Skin epidermis (tissue), 12 donors: ENCODE measurements around the gene NCL.
"Not testable (repeated sequence)": the region's sequence is repeated elsewhere in the genome, so short reads cannot be mapped to it uniquely, and the experiment has no call there.

Experiments used
- H3K27ac ChIP-seq, 21 experiments: fragments of 200-600 bp; sonication (generic) in 11 of 21; one replicate each; pipeline ENCODE4 v1.5.0; 2020; ENCODE audit warnings: mild to moderate bottlenecking in 3 of 21, inconsistent platforms in 2 of 21, moderate library complexity in 2 of 21
- H3K4me3 ChIP-seq, 7 experiments: fragments of 200-600 bp; sonication (generic) in 2 of 7; one replicate each; pipeline ENCODE4 v1.5.0; 2020; ENCODE audit warnings: inconsistent platforms in 2 of 7, mild to moderate bottlenecking in 2 of 7, moderate library complexity in 1 of 7

NCL gene

DNA sequence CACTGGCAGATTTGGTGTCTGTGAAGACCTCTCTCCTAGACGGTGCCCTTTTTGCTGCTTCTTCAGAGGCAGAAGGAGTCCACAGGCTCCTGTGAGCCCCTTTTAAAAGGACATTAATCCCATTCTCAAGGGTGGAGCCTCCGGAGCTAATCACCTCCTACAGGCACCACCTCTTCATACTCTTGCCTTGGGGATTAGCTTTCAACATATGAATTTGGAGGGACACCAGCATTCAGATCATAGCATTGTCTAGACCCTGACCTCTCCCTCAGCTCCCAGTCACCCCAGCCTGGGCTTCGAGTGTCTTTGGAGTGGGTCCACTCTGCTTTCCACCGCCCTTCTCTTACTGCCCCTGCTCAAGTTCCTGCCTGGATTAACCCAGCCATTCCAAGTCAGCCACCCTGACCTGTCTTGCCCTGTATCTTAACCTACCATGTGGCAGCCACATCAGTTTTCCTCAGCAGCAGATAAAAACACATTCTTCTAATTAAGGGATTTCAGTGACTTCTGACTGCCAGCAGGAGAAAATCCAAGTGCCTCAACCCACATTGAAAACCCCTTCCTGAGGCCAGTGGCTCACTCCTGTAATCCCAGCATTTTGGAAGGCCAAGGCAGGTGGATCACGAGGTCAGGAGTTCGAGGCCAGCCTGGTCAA, 6.1 kb upstream of the NCL start:
- Histone ChIP-seq H3K27ac (no peak overlapping the region), H3K4me3 (no peak overlapping the region)

DNA sequence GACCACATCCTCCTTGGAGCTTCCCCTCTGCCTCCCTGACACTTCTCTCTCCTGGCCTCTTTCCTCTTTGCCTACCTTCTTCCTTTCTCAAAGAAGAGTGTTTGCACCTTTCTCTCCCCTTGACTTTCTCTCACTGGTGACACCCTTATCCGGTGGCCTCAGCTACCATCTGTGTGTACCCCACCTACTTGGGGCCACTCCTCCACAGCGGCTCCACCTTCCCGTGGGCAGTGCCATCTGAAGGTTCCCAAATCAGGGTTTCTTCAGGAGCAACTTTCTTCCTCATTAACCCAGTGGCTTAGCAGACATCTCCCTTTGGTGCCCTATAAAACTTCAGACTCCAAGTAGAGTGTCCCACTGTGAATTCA, 5.3 kb upstream of the NCL start:
- Histone ChIP-seq H3K27ac (no peak overlapping the region), H3K4me3 (no peak overlapping the region)

DNA sequence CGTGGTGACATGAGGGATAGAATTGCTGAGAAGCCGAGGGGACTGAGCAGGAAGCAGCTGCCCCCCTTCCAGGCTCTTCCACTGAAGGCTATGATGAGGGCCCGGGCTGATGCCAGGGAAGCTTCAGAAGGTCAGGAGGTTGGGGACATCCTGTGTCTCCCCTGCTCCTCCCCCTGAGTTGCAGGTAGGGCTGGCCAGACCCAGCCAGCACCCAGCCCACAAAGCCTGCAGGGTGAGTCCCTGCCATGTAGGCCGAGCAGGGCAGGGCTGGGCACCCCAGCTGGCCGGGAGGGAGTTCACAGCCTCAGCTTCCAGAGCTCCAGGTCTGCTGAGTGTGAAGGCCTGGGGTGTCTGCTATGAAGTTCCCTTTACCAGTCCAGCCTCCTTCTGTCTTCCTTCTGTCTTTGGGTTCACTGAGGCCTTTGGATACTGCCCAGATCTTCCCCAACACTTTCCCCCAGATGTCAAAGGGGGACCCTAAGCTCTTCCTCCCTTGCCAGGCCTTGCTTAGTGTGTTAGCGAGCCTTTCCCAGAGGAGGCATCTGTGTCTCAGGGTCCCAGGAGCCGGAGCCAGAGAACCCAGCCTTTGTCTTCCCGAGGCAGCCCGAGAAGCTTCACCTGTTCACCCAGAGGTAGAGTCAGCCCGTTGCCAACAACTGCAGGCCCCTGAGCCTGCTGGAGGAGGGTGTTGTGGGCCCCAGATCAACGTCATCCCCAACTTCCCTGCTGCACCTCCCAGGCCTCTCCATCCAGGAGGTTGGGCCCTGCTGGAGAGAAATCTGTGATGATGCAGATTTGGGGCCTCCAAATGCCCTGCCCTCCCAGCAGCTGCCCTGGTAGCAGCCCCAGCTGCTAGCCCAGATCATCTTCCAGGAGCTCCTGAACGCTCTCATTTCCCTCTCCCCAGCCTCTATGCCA, 3.6 kb upstream of the NCL start:
- H3K27ac ChIP-seq, result no peak overlapping the region
- no peak overlapping the region for H3K4me3 ChIP-seq

DNA sequence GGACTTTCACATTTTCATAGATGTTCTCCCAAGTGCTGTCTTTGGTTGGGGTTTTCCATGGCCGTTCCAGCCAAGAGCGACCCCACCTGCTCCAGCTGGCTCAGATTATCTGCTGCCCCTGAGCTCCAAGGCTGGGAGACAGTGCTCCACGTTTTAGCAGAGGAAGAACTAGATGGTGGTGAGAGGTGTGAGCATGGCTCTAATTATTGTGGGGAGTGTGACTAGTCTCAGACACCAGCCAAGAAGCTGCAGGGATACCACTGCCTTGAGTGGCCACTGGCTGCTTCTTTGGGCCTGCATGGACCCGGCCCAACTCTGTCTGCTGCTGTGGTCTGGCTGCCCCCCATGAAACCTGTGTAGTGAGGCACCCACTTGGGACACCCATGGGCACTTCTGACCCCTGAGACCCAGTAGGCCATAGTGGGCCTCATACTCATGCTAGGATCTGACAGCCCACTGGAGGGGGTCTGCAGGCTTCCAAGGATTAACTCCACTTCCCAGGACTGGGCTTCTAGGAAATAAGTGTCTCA, 2.8 kb upstream of the NCL start:
- no peak overlapping the region for H3K27ac ChIP-seq
- no peak overlapping the region for H3K4me3 ChIP-seq

DNA sequence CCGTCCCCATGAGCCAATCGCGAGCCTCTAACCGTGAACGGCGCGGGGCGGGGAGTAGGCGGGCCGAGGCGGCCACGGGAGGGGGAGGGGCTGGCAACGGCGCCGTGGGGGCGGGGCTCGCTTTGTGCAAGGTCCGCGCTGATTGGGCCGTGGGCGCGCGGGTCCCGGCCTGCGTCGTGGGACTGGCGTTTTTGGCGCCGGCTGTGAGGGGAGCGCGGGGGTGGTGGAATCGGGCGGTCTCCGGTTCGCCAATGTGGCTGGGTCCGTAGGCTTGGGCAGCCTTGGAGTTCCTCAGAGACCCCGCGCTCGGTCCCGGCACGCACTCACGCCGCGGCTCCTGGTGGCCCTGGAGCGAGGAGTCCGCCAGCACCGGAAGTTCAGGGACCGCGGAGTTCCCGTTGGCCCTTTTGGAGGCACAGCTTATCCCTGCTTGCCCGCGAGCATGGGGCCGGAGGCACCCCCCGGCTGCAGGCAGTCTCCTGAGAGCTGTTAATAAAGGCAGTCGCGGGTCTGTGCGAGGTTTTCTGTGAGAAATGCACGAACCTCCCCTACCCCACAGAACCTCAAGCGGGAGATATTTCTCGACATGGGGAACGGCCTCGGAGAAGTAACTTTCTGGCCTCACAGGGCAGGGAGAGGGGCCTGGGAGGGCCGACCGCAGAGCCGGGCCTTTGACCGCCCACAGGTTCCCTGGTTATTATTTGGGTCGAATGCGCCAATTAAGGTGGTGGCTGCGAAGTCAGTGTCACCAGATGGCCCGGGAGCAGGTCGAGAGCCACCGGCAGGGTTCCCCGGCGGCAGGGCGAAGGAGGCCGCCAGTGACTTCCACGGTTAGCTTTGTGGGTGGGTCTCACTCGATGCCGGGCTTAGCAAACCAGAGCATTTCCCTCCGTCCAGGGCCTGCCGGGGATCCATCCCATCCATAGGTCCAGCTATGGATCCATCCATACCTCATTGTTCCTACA, 574 bp upstream of the NCL start:
- H3K27ac ChIP-seq, result peak overlapping the region; percentile 82 to 100 (median 97)
- peak overlapping the region; percentile 78 to 97 (median 86) for H3K4me3 ChIP-seq

DNA sequence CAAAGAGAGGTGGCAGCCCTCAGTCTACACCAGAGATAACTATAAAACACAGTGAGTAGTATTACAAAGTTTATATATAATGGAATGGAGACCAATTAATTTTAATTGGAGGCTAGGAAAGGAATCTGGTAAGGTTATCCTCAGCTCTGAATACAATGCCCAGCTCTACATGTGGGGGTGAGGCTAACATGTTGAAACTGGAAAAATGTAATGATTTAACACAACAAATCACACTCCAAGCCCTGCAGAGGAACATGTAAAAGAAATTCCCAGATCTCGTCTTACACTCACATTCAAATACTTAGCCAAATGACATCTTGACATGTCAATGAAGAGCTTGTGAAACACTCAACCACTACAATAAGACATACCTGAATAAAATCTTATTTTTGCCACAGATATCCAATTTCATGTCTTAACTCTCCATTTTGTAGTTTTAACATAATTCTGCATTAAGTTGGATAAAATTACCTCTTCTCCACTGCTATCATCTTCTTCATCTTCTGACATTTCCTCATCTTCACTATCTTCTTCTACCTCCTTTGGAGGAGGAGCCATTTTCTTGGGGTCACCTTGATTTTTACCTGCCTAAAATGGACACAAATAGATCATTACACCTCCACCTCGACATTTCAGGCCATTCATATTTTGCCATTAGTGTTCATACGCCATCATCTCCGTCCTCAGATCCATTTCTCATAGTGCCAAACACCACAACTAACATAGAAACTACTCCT, 1.4 kb downstream of the NCL start:
- Histone ChIP-seq H3K4me3 (peak overlapping the region; percentile 78 to 97 (median 86)), H3K27ac (peak overlapping the region in 17 of 21 experiments; percentile 93 to 100 (median 98))

DNA sequence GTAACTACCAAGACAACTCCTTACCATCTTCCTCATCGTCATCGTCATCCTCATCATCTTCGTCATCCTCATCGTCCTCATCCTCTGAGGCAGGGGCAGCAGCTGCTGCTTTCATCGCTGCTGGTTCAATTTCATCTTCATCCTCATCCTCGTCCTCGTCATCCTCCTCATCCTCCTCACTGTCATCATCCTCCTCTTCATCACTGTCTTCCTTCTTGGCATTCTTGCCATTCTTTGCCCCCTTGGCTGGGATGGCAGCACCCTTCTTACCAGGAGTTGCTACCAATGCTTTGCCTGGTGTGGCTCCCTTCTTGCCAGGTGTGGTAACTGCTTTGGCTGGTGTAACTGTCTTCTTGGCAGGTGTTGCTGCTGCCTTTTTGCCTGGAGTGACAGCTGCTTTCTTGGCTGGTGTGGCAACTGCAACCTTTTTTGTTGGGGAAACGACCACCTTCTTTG, 2.7 kb downstream of the NCL start:
- Histone ChIP-seq H3K27ac (no peak overlapping the region), H3K4me3 (peak overlapping the region in 1 of 7 experiments; percentile 79)

DNA sequence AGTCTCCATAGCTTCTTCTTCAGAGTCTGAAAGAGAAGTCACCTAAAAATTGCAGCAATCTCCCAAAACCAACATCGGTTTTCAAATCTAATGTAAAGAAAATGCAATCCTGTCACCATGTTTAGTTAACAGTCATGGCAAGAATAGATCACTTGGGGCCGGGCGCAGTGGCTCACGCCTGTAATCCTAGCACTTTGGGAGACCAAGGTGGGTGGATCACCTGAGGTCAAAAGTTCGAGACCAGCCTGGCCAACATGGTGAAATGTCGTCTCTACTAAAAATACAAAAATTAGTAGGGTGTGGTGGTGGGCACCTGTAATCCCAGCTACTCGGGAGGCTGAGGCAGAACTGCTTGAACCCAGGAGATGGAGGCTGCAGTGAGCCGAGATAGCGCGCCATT, 3.4 kb downstream of the NCL start:
- H3K4me3 ChIP-seq, H3K27ac ChIP-seq: not testable (repeated sequence)

DNA sequence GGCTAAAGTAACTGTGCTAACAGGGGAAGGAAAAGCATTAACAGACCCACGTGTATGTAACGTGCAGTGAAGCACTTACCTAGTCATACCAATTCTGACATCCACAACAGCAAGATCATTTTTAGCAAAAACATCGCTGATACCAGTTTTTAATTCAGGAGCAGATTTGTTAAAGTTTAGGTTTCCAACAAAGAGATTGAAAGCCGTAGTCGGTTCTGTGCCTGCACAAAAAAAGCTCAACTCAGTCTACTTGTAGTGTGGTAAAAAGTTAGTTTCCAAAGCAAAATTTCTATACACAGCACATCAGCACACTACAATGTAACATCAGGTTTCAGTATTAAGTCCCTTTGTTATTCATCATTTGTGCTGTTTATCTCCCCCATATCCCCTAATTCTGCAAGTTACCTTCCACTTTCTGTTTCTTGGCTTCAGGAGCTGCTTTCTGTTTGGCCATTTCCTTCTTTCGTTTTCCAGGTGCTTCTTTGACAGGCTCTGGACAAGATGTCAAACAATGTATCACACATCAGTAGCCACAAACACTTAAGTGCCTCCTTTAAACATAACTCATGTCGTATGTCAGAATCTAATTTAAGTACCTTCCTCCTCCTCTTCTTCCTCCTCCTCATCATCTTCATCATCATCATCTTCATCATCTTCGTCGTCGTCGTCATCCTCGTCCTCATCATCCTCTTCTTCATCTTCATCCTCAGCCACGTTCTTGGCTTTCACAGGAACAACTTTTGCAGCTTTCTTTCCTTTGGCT, 4.0 kb downstream of the NCL start:
- no peak overlapping the region for H3K27ac ChIP-seq
- no peak overlapping the region for H3K4me3 ChIP-seq

DNA sequence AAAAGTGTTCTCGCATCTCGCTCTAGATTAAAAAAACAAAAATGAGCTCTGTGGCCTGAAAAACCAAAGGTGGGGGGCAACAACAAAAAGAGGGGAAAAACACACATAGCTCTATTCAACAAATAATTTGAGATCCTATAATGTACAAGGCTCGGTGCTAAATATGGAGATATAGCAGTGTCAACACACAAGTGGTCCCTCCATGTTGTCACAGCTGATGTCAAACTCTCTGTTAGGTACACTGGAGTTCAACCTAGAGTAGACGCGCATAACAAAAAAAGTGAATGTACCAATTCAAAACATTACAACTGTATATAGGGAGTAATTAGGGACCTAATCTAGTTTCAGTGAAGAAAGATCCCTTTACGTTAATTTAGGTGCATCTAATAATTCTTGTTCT, 5.9 kb downstream of the NCL start:
- Histone ChIP-seq H3K27ac (no peak overlapping the region), H3K4me3 (no peak overlapping the region)

DNA sequence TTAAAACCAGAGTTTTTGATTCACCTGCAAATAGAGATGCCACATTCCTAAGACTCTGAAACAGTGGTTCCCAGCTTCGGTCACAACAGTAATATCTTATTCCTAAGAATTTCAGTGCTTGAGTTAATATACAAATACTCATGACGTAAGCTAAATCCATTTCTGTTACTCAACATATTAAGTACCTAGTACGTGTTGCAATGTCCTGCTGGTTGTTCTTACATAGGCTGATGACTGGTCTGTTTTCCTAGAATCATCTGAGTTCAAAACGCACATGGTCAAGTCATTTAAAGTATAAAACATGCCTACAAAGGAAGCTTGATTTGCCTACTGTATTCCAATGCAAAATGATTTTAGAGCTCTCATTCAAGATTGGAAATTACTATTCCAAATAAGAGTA, 7.2 kb downstream of the NCL start:
- no peak overlapping the region for H3K4me3 ChIP-seq
- H3K27ac ChIP-seq, result no peak overlapping the region

DNA sequence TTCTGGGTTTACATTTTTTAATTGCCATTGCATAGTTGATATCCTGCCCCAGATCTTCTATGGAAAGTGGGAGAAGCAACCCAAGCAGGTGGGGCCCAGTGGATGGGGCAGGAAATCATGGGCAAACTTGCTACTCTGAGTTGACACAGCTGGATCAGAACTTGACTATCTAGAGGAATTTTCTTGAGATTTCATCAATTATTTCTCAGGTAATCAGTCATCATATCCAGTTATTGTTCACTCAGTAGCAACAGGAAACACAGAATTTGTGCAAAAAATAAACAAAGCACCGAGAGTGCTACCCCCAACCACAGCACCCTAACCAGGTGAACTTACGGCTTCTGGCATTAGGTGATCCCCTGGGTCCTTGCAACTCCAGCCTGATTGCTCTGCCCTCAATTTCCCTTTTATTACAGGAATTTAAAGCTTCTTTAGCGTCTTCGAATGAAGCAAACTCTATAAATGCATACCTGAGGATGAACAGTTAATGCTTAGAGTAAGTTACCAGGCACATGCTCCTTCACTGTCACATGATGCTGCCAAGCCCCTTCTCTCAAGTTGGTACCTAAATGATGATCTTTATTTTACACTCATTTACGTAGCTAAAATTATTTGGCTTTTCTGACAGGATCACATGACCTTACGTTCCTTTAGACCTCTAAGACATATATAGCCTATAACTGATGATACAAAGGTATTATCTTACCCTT, 7.8 kb downstream of the NCL start:
- Histone ChIP-seq H3K4me3 (no peak overlapping the region), H3K27ac (no peak overlapping the region)

DNA sequence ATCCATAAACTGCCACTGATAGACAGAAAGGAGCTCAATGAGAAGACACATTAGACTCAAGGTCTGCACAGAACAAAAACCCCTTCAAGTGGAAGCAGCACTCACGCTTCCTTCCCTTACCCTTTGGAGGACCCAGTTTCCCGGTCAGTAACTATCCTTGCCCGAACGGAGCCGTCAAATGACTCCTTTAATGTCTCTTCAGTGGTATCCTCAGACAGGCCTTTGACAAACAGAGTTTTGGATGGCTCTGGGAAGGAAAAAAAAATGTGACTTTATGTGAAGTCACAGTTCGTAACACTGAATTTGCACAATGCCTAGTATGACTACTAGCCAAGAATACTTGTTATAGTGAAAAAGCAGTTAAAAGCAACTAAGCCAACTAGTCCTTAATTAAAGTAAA, 8.4 kb downstream of the NCL start:
- H3K27ac ChIP-seq, result no peak overlapping the region
- no peak overlapping the region for H3K4me3 ChIP-seq

DNA sequence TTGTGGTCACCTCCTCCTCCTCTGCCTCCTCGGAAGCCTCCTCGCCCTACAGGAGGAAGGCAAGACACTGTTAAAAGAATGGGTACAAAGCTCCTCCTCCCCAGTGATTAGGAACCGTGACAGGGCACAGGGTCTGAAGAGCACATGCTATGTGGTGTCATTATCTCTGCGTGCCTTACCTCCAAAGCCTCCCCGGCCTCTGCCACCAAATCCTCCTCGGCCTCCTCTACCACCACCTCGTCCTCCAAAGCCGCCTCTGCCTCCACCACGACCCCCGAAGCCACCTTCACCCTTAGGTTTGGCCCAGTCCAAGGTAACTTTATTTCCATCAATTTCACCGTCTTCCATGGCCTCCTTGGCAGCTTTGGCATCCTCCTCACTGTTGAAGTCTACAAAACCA, 9.1 kb downstream of the NCL start:
- H3K4me3 ChIP-seq, result no peak overlapping the region
- H3K27ac ChIP-seq, result no peak overlapping the region

DNA sequence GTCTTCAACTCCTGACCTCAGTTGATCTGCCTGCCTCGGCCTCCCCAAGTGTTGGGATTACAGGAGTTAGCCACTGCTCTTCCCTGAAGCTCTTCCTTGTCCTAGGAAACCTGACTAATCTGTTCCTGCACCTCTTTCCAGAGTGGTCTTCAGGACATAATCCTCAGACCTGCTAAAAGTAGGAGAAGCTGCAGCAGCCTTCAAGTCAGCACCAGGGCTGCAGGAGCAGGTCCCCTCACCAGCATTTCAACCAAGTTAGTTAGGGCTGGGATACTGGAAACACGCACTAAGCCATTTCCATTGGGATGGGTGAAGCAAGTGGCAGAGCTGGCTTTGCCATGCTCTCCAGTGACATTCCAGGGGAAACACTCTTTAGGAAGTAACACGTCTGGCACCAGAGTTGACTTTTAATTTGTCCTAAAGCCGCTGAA, 9.9 kb downstream of the NCL start:
- Histone ChIP-seq H3K4me3 (no peak overlapping the region), H3K27ac (no peak overlapping the region)

DNA sequence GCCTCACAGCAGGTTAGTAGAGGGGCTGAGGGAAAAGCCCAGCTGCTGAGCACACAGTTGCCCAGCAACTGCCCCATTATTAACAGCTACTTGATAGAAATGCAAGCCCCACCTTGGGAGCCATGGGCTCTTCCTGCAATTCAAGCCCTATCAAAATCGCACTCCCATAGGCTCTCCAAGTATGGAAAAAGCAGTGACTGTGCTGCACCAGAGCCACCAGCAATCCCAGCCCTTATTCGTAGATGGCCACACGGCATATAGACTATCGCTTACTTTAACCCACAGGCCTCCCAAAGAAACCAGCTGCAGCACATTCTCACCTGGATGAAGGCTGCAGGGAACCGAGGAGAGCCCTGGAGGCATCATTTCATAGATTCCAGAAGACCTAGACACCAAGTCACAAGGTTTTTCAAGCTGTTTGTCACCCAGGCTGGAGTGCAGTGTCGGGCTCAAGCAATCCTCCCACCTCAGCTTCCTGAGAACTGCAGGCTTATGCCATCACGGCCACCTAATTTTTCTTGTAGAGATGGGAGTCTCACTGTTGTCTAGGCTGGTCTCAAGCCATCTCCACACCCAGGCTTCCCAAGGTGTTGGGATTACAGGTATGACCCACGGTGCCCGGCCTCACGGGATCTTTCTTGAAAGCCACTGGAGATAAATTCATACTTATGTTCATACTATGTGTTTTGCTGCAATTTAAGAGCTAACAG, 11.3 kb downstream of the NCL start:
- peak overlapping the region in 2 of 21 experiments; percentile 17 to 21 for H3K27ac ChIP-seq
- no peak overlapping the region for H3K4me3 ChIP-seq

DNA sequence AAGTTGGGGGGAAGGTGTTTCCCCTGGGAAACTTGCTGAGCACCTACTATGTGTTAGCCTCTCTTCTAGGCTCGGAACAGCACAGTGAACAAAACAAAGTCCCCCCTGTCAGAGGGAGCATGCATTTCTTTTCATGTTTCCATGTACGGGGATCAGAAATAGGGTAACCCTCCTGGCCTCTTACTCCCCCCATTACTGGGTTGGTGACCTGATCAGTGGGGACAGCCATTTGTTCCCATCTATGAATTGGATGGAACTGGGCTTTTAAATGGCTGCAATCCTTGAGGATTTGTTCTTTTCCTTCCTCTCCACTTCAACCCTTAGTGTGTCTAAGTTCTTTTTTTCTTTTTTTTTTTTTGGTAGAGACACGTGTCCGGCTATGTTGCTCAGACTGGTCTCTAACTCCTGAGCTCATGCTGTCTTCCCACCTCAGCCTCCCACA, 13.7 kb downstream of the NCL start:
- Histone ChIP-seq H3K27ac (no peak overlapping the region), H3K4me3 (no peak overlapping the region)
